Measurements from ENCODE around the gene PLSCR1.
"Not testable (repeated sequence)": the region's sequence is repeated elsewhere in the genome, so short reads cannot be mapped to it uniquely, and the experiment has no call there.

The PLSCR1 gene

GRCh38 chr3:146547235-146547835 is 2.9 kb upstream of the PLSCR1 start:
- DNase-seq = no peak

DNA sequence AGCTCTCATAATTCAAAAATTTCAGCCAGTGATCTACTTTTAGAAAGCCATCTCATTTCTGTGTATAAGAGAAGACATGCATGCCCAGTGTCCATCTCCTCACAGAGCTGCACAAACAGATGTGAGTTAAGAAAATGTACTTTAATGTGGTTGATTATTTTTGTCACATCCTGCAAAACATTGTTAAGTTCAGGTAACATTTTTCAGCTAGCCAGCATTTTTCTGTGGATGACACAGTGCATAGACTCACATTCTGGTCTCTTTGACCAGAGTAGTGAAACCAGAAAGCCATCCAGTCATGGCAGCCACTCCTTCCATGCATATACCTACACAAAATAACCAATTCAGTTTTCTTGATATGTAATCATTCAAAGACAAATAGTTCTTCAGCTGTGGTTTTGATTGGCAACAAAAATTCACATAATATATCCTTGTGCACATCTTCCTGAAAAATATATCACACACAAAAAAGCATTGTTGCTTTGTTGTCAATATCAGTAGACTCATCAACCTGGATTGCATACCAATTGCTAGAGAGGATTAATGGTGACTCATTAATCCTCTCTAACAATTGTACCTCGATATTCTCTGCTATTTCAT is 2.1 kb upstream of the PLSCR1 start:
- DNase-seq = no peak

DNA sequence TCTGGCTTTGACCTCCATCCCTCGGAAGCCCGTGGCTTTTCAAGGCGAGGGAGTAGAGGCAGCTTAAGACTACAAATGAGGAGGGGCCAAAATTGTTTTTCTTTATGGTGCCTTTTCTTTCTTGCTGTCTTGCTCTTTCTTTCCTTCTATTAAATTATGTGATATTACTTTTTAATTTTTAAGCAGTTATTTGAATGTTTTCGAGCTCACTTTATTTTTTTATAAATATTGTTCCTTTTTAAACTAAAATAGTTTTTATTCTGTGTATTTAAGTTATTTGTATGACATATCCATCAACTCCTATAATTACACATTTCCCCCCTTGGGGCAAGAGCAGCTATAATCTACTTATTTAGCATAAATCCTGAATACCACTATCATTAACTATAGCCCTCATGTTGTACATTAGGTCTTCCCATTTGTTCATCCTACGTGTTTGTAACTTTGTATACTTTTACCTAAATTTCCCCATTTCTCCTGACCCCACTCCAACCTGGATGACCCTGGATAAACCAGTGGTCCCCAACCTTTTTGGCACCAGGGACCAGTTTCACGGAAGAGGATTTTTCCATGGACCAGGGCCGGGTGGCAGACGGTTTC is 622 bp upstream of the PLSCR1 start:
- no peak for DNase-seq

DNA sequence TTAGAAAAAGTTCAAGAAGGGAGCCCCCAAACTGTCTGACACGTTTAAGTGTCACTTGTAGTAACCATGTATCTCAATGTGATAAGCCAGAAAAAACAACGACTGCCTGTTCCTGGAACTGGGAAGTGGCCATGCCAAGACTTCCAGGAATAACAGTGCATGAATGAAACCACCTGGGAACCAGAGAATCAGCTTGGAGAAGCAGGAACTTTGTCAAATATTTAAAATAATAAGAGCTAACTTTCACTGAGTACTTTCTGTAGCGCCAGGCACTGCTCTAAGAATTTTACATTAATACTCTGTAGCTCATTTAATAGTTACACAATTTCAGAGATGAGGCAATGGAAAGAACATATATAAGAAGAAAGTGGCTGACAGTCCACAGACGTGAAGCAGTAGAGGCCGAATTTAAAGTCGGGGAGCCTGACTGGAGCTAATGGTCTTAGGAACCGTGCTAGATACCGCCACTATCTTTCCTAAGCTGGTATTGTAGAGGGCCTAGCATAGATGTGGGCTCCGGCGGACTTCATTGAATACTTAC is 876 bp downstream of the PLSCR1 start:
- no peak for DNase-seq

DNA sequence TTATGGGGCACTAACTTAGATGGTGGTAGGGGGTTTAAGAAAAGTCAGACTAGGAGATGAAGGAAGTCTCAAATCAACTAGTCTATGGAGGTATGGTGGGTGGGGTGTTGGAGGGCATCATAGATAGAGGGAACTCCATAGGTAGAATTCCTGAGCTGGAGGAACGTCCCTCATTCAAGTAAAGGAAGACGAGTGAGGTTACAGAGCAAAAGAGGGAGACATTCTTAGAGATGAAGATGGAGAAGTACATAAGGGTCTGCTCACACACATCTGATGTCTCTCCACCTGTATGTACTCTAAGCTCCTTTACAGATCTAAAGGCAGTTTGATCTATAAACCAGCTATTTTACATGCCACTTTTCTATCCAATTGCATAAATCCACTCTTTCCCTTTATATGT is 1.4 kb downstream of the PLSCR1 start:
- no peak for DNase-seq

- no peak for DNase-seq
These were observed 2.2 kb downstream of the PLSCR1 start for GRCh38 chr3:146542179-146542578.

DNA sequence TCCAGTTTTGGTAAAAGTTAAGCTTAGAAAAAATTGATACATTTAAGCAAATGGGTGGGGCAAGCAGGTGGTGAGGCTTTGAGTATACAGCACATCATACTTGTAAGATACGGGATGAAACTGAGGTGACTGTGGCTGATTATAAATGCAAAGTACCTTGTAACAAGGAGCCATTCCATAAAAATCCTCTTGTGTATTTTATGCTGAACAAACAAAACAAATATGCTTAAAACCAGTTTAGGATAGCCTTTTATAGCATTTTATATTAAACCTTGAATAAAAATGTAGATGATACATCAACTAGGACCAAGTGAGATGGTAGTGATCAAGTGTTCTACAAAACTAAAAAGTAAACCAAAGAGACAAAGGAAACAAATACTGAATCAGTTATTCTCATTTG is 3.4 kb downstream of the PLSCR1 start:
- DNase-seq = no peak

DNA sequence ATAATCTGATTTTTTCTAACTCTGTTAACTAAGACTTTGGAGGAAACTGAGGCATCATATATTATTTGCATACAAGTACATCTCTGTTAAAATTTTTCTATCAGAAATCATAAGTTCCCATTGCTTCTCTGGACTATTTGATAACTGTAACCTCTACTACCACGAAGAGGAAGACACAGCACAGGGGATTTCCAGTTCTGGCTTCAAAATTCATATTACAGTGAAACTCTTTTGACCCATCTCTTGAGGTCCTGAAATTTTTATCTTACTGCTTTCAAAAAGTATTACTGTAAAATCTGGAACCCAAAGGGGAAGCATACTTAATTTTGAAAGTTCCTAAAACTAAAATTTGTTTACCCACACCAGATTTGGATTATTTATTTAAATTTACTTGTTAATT is 4.2 kb downstream of the PLSCR1 start:
- DNase-seq = no peak

DNA sequence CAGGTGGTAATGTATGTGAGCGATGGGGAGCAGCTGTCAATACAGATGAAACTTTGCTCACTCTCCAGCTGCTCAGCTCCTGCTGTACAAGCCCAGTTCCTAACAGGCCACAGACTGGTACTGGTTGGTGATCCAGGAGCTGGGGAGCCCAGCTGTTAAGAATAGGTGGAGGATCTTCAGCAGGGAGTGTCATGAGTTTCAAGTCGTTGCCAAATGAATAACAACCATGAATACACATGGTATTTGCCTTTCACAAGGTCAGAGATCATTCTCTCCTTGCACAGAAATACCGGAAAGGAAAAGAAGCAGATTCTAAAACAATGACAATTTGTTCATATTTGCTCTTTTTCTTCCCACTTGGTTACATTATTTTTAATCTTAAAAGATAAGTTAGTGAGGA is 5.1 kb downstream of the PLSCR1 start:
- DNase-seq = no peak

DNA sequence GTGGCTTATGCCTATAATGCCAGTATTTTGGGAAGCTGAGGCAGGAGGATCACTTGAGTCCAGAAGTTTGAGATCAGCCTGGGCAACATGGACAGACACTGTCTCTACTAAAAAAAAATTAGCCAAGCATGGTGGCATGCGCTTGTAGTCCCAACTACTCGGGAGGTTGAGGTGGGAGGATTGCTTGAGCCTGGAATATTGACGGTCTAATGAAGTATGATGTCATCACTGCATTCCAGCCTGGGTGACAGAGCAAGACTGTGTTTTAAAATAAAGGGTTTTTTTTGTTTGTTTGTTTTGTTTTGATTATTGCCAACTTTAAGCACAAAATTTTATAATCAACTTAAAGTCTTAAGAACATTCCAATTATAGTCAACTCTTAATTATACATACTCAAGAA is 6.8 kb downstream of the PLSCR1 start:
- no peak for DNase-seq

GRCh38 chr3:146536681-146537080 is 7.7 kb downstream of the PLSCR1 start:
- DNase-seq = no peak

- DNase-seq = no peak
These were observed 12.0 kb downstream of the PLSCR1 start for GRCh38 chr3:146532406-146532805.

- DNase-seq = no peak
These were observed 13.8 kb downstream of the PLSCR1 start for GRCh38 chr3:146530609-146531008.

GRCh38 chr3:146529021-146529420 is 15.4 kb downstream of the PLSCR1 start:
- DNase-seq = no peak

DNA sequence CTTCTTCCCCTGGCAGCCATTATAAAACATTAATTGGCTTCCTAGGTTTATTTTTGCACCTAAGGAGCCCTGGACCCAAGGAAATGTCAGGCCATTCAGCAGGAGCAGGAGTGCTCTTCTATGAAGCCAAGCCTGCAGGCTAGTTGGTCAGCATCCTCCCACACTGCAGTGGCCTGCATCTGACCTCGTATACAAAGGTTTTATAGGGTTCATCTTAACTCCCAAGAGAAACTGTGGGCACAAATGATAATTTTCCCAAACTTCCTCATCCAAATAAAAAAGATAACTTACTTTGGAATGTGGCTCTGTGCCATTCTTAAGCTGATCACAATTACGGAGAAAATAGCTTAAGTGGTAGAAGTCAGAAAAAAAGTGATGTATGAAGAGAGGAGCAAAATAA is 19.4 kb downstream of the PLSCR1 start:
- peak; percentile 67 for DNase-seq

- DNase-seq = no peak
These were observed 20.9 kb downstream of the PLSCR1 start for GRCh38 chr3:146523531-146523930.

GRCh38 chr3:146522174-146523158 is 21.9 kb downstream of the PLSCR1 start:
- not testable (repeated sequence) for DNase-seq

- DNase-seq = no peak
These were observed 23.0 kb downstream of the PLSCR1 start for GRCh38 chr3:146521394-146521793.

GRCh38 chr3:146519810-146520209 is 24.6 kb downstream of the PLSCR1 start:
- DNase-seq = no peak

- no peak for DNase-seq
These were observed 26.5 kb downstream of the PLSCR1 start for GRCh38 chr3:146517684-146518435.

GRCh38 chr3:146513386-146514051 is 30.9 kb downstream of the PLSCR1 start:
- no peak for DNase-seq
